ENCODE measurements around the gene WDR62.

DNA sequence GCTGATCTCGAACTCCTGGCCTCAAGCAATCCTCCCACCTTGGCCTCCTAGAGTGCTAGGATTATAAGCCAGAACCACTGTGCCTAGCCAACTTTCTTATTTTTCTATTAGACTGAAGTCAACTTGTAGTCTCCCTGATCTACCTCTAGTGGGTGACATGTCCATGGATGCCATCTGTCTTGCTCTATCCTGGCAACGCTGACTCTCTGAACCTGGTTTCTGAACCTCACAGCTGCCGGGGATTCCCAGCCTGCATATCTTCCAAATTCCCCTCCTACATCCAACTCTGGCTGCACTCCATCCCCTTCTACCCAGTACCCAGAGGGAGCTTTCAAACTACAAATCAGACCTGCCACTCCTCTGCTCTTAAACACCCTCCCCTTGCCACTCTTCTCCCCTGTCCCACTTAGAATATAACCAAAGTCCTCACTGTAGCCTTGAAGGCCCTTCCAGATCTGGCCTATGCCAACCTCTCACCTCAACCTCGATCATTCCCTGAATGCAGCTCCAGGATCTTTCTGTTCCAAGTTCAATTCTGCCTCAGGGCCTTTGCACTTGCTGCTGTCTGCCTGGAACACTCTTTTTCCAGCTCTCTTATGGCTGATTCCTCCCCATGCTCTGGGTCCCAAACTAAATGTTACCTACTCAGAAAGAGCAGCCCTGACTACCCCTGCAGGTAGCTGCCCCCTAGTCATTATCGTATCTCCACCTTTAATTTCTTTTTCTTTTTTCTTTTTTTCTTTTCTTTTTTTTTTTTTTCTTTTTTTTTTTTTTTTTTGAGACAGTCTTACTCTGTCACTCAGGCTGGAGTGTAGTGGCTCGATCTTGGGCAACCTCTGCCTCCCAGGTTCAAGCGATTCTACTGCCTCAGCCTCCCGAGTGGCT is 24.2 kb upstream of the WDR62 start:
- TF ChIP-seq GATA3 (IDR thresholded peaks at IDR 0.05; ENCODE audit: low read depth, low read length): no peak
- TF ChIP-seq GATA2 (IDR thresholded peaks at IDR 0.05; ENCODE audit: low read depth, low read length): no peak
